SK-N-SH treated with all-trans-retinoic acid at 6 μM for 48 hours (cell line): ENCODE data around the gene FUT4.
"Not testable (repeated sequence)": the region's sequence is repeated elsewhere in the genome, so short reads cannot be mapped to it uniquely, and the experiment has no call there.

Source experiments
- ATAC-seq: fragments of 200-7000 bp; cut with Tn5 transposase; 3 replicates; pipeline ENCODE4 v1.9.1; 2020; ENCODE audit warnings: mild to moderate bottlenecking, moderate library complexity
- ARNTL ChIP-seq: fragments of 450-650 bp; formaldehyde crosslinking; IDR thresholded peaks from 2 replicates; pipeline ENCODE4 v1.5.0; 2020; ENCODE audit warnings: low read depth, mild to moderate bottlenecking, moderate library complexity, borderline replicate concordance
- BACH2 ChIP-seq: fragments of 250-450 bp; sonication (Bioruptor Pico); IDR thresholded peaks from 2 replicates; pipeline ENCODE4 v1.9.0; 2021; ENCODE audit warnings: mild to moderate bottlenecking, borderline replicate concordance
- CREB5 ChIP-seq: fragments of 250-450 bp; sonication (Bioruptor Pico); IDR thresholded peaks from 2 replicates; pipeline ENCODE4 v1.5.1; 2020; ENCODE audit warnings: low read depth, mild to moderate bottlenecking, moderate library complexity
- CSDC2 ChIP-seq: fragments of 250-450 bp; sonication (Bioruptor Pico); IDR thresholded peaks from 2 replicates; pipeline ENCODE4 v1.5.0; 2020; ENCODE audit warnings: mild to moderate bottlenecking, moderate library complexity
- CSRNP3 ChIP-seq: fragments of 250-450 bp; sonication (Bioruptor Pico); IDR thresholded peaks from 2 replicates; pipeline ENCODE4 v1.5.1; 2021; ENCODE audit warnings: mild to moderate bottlenecking, moderate library complexity
- ESRRG ChIP-seq: fragments of 250-450 bp; sonication (Bioruptor Pico); IDR thresholded peaks from 2 replicates; pipeline ENCODE4 v1.6.1; 2021; ENCODE audit warnings: mild to moderate bottlenecking
- GLIS3 ChIP-seq: fragments of 250-450 bp; sonication (Bioruptor Pico); IDR thresholded peaks from 2 replicates; pipeline ENCODE4 v1.5.0; 2020; ENCODE audit warnings: mild to moderate bottlenecking, moderate library complexity
- ISL1 ChIP-seq: fragments of 250-450 bp; sonication (Bioruptor Pico); IDR thresholded peaks from 2 replicates; pipeline ENCODE4 v2.1.2; 2022; ENCODE audit warnings: mild to moderate bottlenecking, moderate library complexity
- POU6F1 ChIP-seq: fragments of 250-450 bp; sonication (Bioruptor Pico); IDR thresholded peaks from 2 replicates; pipeline ENCODE4 v1.8.0; 2021; ENCODE audit warnings: low read depth, mild to moderate bottlenecking, moderate library complexity, borderline replicate concordance
- PPARA ChIP-seq: fragments of 250-450 bp; sonication (Bioruptor Pico); IDR thresholded peaks from 2 replicates; pipeline ENCODE4 v1.5.0; 2020; ENCODE audit warnings: mild to moderate bottlenecking, borderline replicate concordance
- SNAI2 ChIP-seq: fragments of 250-450 bp; sonication (Bioruptor Pico); IDR thresholded peaks from 2 replicates; pipeline ENCODE4 v1.5.0; 2020; ENCODE audit warnings: mild to moderate bottlenecking, moderate library complexity
- TCF4 ChIP-seq: fragments of 250-450 bp; sonication (Bioruptor Pico); IDR thresholded peaks from 2 replicates; pipeline ENCODE4 v1.8.0; 2021; ENCODE audit warnings: mild to moderate bottlenecking, moderate library complexity, borderline replicate concordance
- TSHZ2 ChIP-seq: fragments of 250-450 bp; sonication (Bioruptor Pico); IDR thresholded peaks from 2 replicates; pipeline ENCODE4 v1.5.0; 2020; ENCODE audit warnings: mild to moderate bottlenecking, moderate library complexity
- ZC3H10 ChIP-seq: fragments of 250-450 bp; sonication (Bioruptor Pico); IDR thresholded peaks from 2 replicates; pipeline ENCODE4 v1.5.1; 2021; ENCODE audit warnings: mild to moderate bottlenecking, moderate library complexity
- ZFP3 ChIP-seq: fragments of 250-450 bp; sonication (Bioruptor Pico); IDR thresholded peaks from 2 replicates; pipeline ENCODE4 v1.5.0; 2020; ENCODE audit warnings: mild to moderate bottlenecking, moderate library complexity
- ZFP30 ChIP-seq: fragments of 450-650 bp; formaldehyde crosslinking; IDR thresholded peaks from 2 replicates; pipeline ENCODE4 v1.5.0; 2022; ENCODE audit warnings: mild to moderate bottlenecking, moderate library complexity
- ZNF70 ChIP-seq: fragments of 450-650 bp; formaldehyde crosslinking; IDR thresholded peaks from 2 replicates; pipeline ENCODE4 v1.5.0; 2020; ENCODE audit warnings: mild to moderate bottlenecking, moderate library complexity
- ZNF8 ChIP-seq: fragments of 450-650 bp; formaldehyde crosslinking; IDR thresholded peaks from 2 replicates; pipeline ENCODE4 v1.5.0; 2020; ENCODE audit warnings: mild to moderate bottlenecking, moderate library complexity

The FUT4 gene

GRCh38 chr11:94568717-94569116, 25.0 kb downstream of the FUT4 start:
- TF ChIP-seq PPARA (CRISPR knock-in tag): no peak
- TF ChIP-seq TCF4 (CRISPR knock-in tag): no peak
- TF ChIP-seq POU6F1: no peak
- no peak for TF ChIP-seq CSRNP3 (CRISPR knock-in tag)
- TF ChIP-seq, all 23 proteins: peak for 0
- ATAC-seq: no peak

GRCh38 chr11:94572975-94573374, 29.3 kb downstream of the FUT4 start:
- ATAC-seq: not testable (repeated sequence)

GRCh38 chr11:94574193-94574961, 30.7 kb downstream of the FUT4 start:
- ATAC-seq: peak; percentile 71
- TF ChIP-seq ZFP30 (CRISPR knock-in tag): no peak
- no peak for TF ChIP-seq CSDC2 (CRISPR knock-in tag)
- TF ChIP-seq TSHZ2 (CRISPR knock-in tag): no peak
- TF ChIP-seq SNAI2 (CRISPR knock-in tag): no peak
- TF ChIP-seq ZC3H10 (CRISPR knock-in tag): no peak
- no peak for TF ChIP-seq GLIS3 (CRISPR knock-in tag)
- no peak for TF ChIP-seq ZNF8
- TF ChIP-seq POU6F1: no peak
- no peak for TF ChIP-seq PPARA (CRISPR knock-in tag)
- TF ChIP-seq BACH2: no peak
- no peak for TF ChIP-seq ISL1 (CRISPR knock-in tag)
- no peak for TF ChIP-seq ESRRG (CRISPR knock-in tag)

- ATAC-seq: no peak
- TF ChIP-seq ZNF8 (no peak), BACH2 (no peak), ZFP30 (CRISPR knock-in tag) (no peak), POU6F1 (no peak), ZFP3 (CRISPR knock-in tag) (no peak), CSDC2 (CRISPR knock-in tag) (no peak), ARNTL (CRISPR knock-in tag) (no peak), PPARA (CRISPR knock-in tag) (no peak), CREB5 (CRISPR knock-in tag) (no peak), ZNF70 (CRISPR knock-in tag) (no peak)
Observed at GRCh38 chr11:94576306-94576705, 32.6 kb downstream of the FUT4 start.
